ENCODE results near the gene FBLN2. TPM values are rescaled to one million over a fixed set of nuclear protein-coding genes. Genes with fewer than 3 reads are reported as not detected.
A peak's percentile ranks its signal among the peaks of the same experiment; 100 is the strongest.

The FBLN2 gene
- polyA plus RNA-seq, 1 experiment: 15.5 TPM

GRCh38 chr3:13660042-13660874, 111.3 kb downstream of the FBLN2 start:
- Histone ChIP-seq H3K4me3 (ENCODE audit: low read depth, low read length) (no peak overlapping the region), H3K27ac (ENCODE audit: low read depth, low read length) (no peak overlapping the region), H3K9me3 (ENCODE audit: control insufficient read depth, insufficient read depth, low read length) (peaks cover 4% of the 10 kb centered on the region; the same call in 1 of the 2 replicates), H3K27me3 (ENCODE audit: control insufficient read depth, insufficient read depth, low read length) (peaks cover 14% of the 10 kb centered on the region)
- ChIA-PET POLR2A (no interaction called here), CTCF (interaction anchor here (0.6 to 21.5 kb wide), 3 partner anchors 9 to 450 kb away, joined by 4 to 695 read pairs (median 18); no protein-coding TSS in a partner anchor)
- TF ChIP-seq, protein P1, sequence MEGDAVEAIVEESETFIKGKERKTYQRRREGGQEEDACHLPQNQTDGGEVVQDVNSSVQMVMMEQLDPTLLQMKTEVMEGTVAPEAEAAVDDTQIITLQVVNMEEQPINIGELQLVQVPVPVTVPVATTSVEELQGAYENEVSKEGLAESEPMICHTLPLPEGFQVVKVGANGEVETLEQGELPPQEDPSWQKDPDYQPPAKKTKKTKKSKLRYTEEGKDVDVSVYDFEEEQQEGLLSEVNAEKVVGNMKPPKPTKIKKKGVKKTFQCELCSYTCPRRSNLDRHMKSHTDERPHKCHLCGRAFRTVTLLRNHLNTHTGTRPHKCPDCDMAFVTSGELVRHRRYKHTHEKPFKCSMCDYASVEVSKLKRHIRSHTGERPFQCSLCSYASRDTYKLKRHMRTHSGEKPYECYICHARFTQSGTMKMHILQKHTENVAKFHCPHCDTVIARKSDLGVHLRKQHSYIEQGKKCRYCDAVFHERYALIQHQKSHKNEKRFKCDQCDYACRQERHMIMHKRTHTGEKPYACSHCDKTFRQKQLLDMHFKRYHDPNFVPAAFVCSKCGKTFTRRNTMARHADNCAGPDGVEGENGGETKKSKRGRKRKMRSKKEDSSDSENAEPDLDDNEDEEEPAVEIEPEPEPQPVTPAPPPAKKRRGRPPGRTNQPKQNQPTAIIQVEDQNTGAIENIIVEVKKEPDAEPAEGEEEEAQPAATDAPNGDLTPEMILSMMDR (IDR thresholded peaks at IDR 0.05; ENCODE audit: low read depth, low read length): no peak
- no peak for DNase-seq (ENCODE audit: low read depth, low spot score)

DNA sequence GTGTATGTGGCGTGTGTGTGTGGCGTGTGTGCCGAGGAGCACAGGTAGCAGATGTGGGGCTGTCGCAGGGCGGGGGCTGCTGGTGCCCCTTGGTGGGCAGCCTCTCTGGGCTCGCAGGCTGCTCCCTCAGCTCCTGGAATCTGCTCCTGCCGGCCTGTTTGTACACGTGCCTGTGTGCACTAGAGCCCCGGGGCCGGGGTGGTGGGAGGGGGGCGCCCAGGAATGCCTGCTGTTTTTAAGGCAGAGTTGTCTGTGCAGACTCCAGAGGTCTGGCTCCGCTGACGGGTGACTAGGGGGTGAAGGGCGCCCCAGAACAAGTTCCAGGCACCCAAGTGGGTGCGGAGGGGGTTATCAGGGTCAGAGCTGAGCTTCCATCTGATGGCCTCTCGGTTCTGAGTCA, 112.2 kb downstream of the FBLN2 start:
- POLR2A ChIA-PET: no interaction called here

GRCh38 chr3:13662238-13662847, 113.4 kb downstream of the FBLN2 start:
- H3K27me3 ChIP-seq (ENCODE audit: control insufficient read depth, insufficient read depth, low read length): peaks cover 10% of the 10 kb centered on the region
- no peak overlapping the region for H3K4me3 ChIP-seq (ENCODE audit: low read depth, low read length)
- POLR2A ChIA-PET: no interaction called here
- no peak for DNase-seq (ENCODE audit: low read depth, low spot score)
- H3K27ac ChIP-seq (ENCODE audit: low read depth, low read length): no peak overlapping the region
- CTCF ChIA-PET: no interaction called here
- H3K9me3 ChIP-seq (ENCODE audit: control insufficient read depth, insufficient read depth, low read length): peaks cover 4% of the 10 kb centered on the region; the same call in 1 of the 2 replicates
- TF ChIP-seq, protein P1 (IDR thresholded peaks at IDR 0.05; ENCODE audit: low read depth, low read length): no peak

More for the DNA sequence above, 112.2 kb downstream of the FBLN2 start:
- DNase-seq (ENCODE audit: low read depth, low spot score): no peak
- TF ChIP-seq, protein P1 (IDR thresholded peaks at IDR 0.05; ENCODE audit: low read depth, low read length): no peak
- Histone ChIP-seq H3K27ac (ENCODE audit: low read depth, low read length) (no peak overlapping the region), H3K4me3 (ENCODE audit: low read depth, low read length) (no peak overlapping the region), H3K9me3 (ENCODE audit: control insufficient read depth, insufficient read depth, low read length) (peaks cover 4% of the 10 kb centered on the region; the same call in 1 of the 2 replicates), H3K27me3 (ENCODE audit: control insufficient read depth, insufficient read depth, low read length) (peaks cover 13% of the 10 kb centered on the region)
- CTCF ChIA-PET: interaction anchor here (0.6 to 21.5 kb wide), 3 partner anchors 10 to 450 kb away, joined by 4 to 695 read pairs (median 18); no protein-coding TSS in a partner anchor

DNA sequence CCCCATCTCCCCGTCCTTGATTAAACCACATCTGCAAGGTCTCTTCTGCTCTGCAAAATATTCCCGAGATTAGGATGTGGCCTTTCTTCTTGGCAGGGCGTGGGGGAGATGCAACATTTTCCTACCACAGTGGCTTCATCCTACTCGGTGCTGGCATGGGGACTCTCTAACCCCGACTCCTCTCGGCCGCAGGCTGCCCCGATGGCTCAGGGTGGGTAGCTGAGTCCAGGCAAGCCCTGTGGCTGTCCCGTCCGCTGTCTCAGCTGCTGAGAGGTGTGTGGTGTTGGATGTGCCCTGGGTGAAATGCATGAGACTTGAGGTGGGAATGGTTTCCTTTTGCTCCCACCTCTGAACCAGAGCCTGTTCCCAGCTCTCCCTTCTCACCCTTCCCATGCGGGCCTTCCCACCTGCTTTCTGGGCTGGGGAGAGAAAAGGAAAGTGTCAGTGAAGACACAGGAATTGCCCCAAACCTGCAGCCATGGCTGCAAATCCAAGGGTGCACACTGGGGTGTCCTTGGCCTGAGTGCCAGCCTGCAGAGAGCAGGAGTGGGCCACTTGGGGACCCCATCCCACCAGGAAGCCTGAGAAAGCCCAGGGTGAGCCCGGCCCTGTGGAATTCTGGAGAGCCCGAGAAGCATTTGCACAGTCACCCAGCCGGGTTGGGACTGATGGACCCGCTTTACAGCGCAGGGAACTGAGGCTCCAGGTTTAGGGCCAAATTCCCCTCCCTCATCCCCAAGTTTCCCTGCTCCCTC, 115.0 kb downstream of the FBLN2 start:
- Histone ChIP-seq H3K4me3 (ENCODE audit: low read depth, low read length) (no peak overlapping the region), H3K9me3 (ENCODE audit: control insufficient read depth, insufficient read depth, low read length) (peaks cover 4% of the 10 kb centered on the region; the same call in 1 of the 2 replicates), H3K27me3 (ENCODE audit: control insufficient read depth, insufficient read depth, low read length) (peaks cover 7% of the 10 kb centered on the region), H3K27ac (ENCODE audit: low read depth, low read length) (peak overlapping the region; percentile 11)
- CTCF ChIA-PET: no interaction called here
- POLR2A ChIA-PET: interaction anchor here (1.2 kb wide), 1 partner anchor 603 kb away, joined by 3 read pairs; no protein-coding TSS in a partner anchor
- TF ChIP-seq, protein P1 (IDR thresholded peaks at IDR 0.05; ENCODE audit: low read depth, low read length): no peak
- DNase-seq (ENCODE audit: low read depth, low spot score): no peak

All from AG04450 (cell line).